ENCODE measurements around the gene GRIK4.

- no peak for TF ChIP-seq CTCF (IDR thresholded peaks at IDR 0.05)
- no peak for TF ChIP-seq POLR2A (IDR thresholded peaks at IDR 0.05)
- TF ChIP-seq EP300 (IDR thresholded peaks at IDR 0.05), result no peak
Measured at GRCh38 chr11:120972621-120973020, 461.1 kb downstream of the GRIK4 start.
